Neutrophil (primary cell): ENCODE measurements around the gene TRIM44.

Experiments
- H3K27ac ChIP-seq: fragments of 200-600 bp; sonication (generic); 2 replicates; pipeline ENCODE4 v1.5.1; 2016; ENCODE audit warnings: mild to moderate bottlenecking, moderate library complexity
- H3K27me3 ChIP-seq: fragments of 200-600 bp; sonication (generic); 2 replicates; pipeline ENCODE4 v1.6.0; 2016; ENCODE audit warnings: mild to moderate bottlenecking
- H3K36me3 ChIP-seq: fragments of 200-600 bp; sonication (generic); 2 replicates; pipeline ENCODE4 v1.5.1; 2017
- H3K4me1 ChIP-seq, 2 experiments: fragments of 200-600 bp in 1 of 2; sonication (generic) in 1 of 2; 1 replicate in 1 of 2; 2 replicates in 1 of 2; pipeline versions ENCODE4 v1.5.1 to v1.6.1; 2013 to 2016; ENCODE audit warnings: low read depth in 1 of 2, low read length in 1 of 2, mild to moderate bottlenecking in 1 of 2, moderate library complexity in 1 of 2; ENCODE audit not compliant: control insufficient read depth in 1 of 2, insufficient read depth in 1 of 2
- H3K4me3 ChIP-seq, 2 experiments: fragments of 200-600 bp in 1 of 2; sonication (generic) in 1 of 2; 1 replicate in 1 of 2; 2 replicates in 1 of 2; pipeline ENCODE4 v1.5.1; 2013 to 2016; ENCODE audit warnings: low read depth in 1 of 2, low read length in 1 of 2, mild to moderate bottlenecking in 1 of 2, moderate library complexity in 1 of 2
- H3K9me3 ChIP-seq: fragments of 200-600 bp; sonication (generic); 2 replicates; pipeline ENCODE4 v1.5.1; 2016
- CTCF ChIP-seq: fragments of 200-600 bp; sonication (generic); IDR thresholded peaks from 2 replicates; pipeline ENCODE4 v1.5.1; 2016; ENCODE audit warnings: antibody characterized with exemption

Gene TRIM44

GRCh38 chr11:35842958-35843357 lies 180.4 kb downstream of the TRIM44 start:
- H3K9me3 ChIP-seq, result no peaks in the 10 kb centered on the region
- H3K4me3 ChIP-seq, result no peak overlapping the region
- no peak for TF ChIP-seq CTCF
- H3K27me3 ChIP-seq, result peaks cover 11% of the 10 kb centered on the region
- H3K36me3 ChIP-seq, result no peaks in the 10 kb centered on the region
- no peaks in the 10 kb centered on the region for H3K4me1 ChIP-seq
- no peak overlapping the region for H3K27ac ChIP-seq

- no peaks in the 10 kb centered on the region for H3K4me1 ChIP-seq
- no peaks in the 10 kb centered on the region for H3K36me3 ChIP-seq
These were observed 182.0 kb downstream of the TRIM44 start for GRCh38 chr11:35844579-35844978.

GRCh38 chr11:35845860-35846259 lies 183.3 kb downstream of the TRIM44 start:
- no peaks in the 10 kb centered on the region for H3K4me1 ChIP-seq
- no peaks in the 10 kb centered on the region for H3K36me3 ChIP-seq
- no peak overlapping the region for H3K4me3 ChIP-seq
- peaks cover 4% of the 10 kb centered on the region for H3K27me3 ChIP-seq
- no peaks in the 10 kb centered on the region for H3K9me3 ChIP-seq
- no peak for TF ChIP-seq CTCF
- H3K27ac ChIP-seq, result no peak overlapping the region

More at GRCh38 chr11:35844579-35844978, 182.0 kb downstream of the TRIM44 start:
- Histone ChIP-seq H3K4me3 (no peak overlapping the region), H3K9me3 (no peaks in the 10 kb centered on the region), H3K27me3 (peaks cover 11% of the 10 kb centered on the region), H3K27ac (no peak overlapping the region)
- no peak for TF ChIP-seq CTCF

- no peaks in the 10 kb centered on the region for H3K36me3 ChIP-seq
- no peaks in the 10 kb centered on the region for H3K9me3 ChIP-seq
- peaks cover under 1 to 4% of the 10 kb centered on the region in 2 experiments for H3K4me1 ChIP-seq
- H3K27ac ChIP-seq, result no peak overlapping the region
- no peak for TF ChIP-seq CTCF
- H3K4me3 ChIP-seq, result no peak overlapping the region
- H3K27me3 ChIP-seq, result peaks cover 4% of the 10 kb centered on the region
These were observed 184.3 kb downstream of the TRIM44 start for GRCh38 chr11:35846874-35847273.

- no peak for TF ChIP-seq CTCF
- H3K27ac ChIP-seq, result no peak overlapping the region
These were observed 184.9 kb downstream of the TRIM44 start for GRCh38 chr11:35847473-35847872.

GRCh38 chr11:35848616-35849015 lies 186.0 kb downstream of the TRIM44 start:
- Histone ChIP-seq H3K4me3 (no peak overlapping the region), H3K27me3 (peaks cover 4% of the 10 kb centered on the region), H3K27ac (no peak overlapping the region), H3K4me1 (peaks cover 11 to 14% of the 10 kb centered on the region in 2 experiments), H3K9me3 (no peaks in the 10 kb centered on the region), H3K36me3 (no peaks in the 10 kb centered on the region)
- TF ChIP-seq CTCF, result no peak

More at GRCh38 chr11:35847473-35847872, 184.9 kb downstream of the TRIM44 start:
- peaks cover 7 to 9% of the 10 kb centered on the region in 2 experiments for H3K4me1 ChIP-seq
- no peaks in the 10 kb centered on the region for H3K36me3 ChIP-seq
- peaks cover 4% of the 10 kb centered on the region for H3K27me3 ChIP-seq
- no peak overlapping the region for H3K4me3 ChIP-seq
- no peaks in the 10 kb centered on the region for H3K9me3 ChIP-seq
